Measurements from ENCODE around the gene SLC2A3.
"Not testable (repeated sequence)": the region's sequence is repeated elsewhere in the genome, so short reads cannot be mapped to it uniquely, and the experiment has no call there.

SLC2A3 gene

DNA sequence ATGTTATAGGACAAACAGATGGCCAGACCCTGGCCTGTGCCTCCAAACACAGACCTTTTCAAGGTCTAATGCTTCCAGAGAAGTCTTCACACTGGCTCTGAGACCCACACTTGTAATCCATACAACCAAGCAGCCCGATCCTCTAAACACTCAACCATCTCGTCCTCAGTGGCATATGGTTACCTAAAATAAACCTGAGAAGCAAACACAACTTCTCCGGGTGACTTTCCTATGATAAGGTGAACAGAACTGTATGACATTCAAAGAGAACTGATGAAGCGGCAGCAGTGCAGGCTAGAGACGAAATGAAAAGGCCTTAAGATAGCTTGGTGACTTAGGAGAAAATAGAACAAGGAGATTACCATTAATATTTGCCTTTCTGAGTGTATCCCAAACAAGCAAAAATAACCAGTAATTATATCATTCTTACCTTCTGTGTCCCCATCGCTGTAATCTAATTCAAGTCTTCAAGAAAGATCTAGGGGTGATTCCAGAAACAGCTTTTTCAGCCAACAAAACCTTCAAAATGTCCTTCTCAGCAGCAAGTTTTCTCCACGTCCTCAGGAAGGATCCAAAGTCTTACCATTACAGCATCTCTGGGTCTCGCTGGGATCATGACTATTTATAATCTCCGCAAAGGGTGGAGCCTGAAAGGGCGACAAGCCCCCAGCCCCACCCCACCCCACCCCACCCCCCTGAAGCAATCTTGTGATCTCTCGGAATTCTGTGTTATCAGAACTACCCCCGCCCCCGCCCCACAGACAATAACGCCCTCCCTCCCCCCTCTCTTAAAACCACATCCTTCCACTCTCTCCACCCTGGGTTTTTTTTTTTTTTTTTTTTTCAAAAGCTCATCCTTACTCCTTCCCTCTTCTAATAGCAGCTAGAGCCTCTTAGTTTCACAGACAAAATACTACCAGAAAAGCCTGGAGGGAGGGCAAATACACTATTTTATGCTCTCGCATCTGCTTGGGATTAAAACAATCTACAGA, at the start of gene SLC2A3:
SLC2A3 (minus strand) TSS at position 598 of the 992 bp plus-strand sequence; CDS start at position 445, 153 bp downstream.
- peak; percentile 58 for DNase-seq (ENCODE audit: low spot score)

DNA sequence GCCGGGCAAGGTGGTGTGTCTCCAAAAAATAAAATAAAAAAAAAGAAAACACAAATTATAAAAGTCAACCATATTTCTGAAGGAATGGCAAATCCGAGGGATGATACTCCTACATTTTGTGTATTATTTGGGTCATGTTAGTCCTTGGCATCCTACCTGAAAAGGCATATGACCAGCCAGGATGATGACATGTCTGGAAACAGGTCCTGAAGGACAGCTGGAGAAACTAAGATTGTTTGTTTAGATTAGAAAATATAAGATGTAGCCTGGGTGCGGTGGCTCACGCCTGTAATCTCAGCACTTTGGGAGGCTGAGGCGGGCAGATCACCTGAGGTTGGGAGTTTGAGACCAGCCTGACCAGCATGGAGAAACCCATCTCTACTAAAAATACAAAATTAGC, 48.9 kb upstream of the SLC2A3 start:
- no peak for DNase-seq (ENCODE audit: low spot score)

DNA sequence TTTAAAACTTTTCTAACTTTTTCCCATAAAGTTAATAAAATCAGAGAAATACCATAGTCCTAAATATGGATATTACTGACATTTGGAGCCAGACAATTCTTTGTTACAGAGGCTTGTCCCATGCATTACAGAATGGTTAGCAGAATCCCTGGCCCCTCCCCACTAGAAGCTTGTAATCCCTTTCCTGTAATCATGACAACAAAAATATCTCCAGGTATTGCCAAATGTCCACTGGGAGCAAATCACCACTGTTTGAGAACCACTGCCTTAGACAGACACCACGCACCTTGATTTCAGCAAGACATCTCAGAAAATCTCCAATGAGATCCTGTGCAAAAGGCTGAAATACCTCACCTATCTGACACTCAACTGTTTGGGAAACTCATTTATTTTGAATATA, 47.5 kb upstream of the SLC2A3 start:
- DNase-seq (ENCODE audit: low spot score): not testable (repeated sequence)

DNA sequence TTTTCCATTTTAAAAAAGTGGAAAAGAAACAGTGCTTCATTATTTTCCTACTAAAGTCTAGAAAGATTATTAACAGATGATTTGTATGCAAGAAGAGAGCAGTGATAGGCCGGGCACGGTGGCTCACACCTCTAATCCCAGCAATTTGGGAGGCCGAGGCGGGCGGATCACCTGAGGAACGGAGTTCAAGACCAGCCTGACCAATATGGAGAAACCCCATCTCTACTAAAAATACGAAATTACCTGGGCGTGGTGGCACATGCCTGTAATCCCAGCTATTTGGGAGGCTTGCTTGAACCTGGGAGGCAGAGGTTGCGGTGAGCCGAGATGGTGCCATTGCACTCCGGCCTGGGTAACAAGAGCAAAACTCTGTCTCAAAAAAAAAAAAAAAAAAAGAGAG, 47.0 kb upstream of the SLC2A3 start:
- DNase-seq (ENCODE audit: low spot score): not testable (repeated sequence)

DNA sequence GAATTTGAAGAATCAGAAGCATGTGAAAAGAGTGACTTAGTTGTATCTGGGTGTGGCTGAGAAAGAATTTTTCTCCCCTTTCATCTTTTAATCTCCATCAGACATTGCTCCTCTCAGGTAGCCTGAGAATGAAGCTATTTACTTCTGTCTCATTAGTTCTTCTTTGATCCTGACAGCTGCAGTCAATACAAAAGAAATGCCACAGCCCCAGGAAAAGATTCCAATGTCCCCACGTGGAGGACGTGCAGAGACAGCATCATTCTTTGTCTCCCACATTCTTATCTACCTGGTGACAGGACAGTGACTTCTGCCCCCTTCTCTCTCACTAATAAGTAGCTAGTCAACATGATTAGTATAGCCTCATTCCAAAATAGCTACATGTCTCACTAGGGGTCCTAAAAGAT, 46.3 kb upstream of the SLC2A3 start:
- DNase-seq (ENCODE audit: low spot score): not testable (repeated sequence)

DNA sequence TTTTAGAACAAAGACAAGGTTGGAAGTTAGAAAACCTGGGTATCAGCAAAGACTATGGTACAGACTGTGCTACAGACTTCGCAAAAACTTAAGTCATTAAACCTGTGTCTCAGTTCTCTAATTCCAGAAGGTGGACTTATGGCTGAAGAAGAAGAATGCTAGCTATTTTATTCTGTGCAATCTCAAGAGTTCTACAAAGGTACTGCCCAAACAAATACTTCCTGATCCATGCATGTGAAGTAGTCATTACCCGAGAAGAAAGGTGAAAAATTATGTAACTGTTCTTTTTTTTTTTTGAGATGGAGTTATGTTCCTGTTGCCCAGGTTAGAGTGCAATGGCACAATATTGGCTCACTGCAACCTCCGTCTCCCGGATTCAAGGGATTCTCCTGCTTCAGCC, 45.5 kb upstream of the SLC2A3 start:
- DNase-seq (ENCODE audit: low spot score): no peak

DNA sequence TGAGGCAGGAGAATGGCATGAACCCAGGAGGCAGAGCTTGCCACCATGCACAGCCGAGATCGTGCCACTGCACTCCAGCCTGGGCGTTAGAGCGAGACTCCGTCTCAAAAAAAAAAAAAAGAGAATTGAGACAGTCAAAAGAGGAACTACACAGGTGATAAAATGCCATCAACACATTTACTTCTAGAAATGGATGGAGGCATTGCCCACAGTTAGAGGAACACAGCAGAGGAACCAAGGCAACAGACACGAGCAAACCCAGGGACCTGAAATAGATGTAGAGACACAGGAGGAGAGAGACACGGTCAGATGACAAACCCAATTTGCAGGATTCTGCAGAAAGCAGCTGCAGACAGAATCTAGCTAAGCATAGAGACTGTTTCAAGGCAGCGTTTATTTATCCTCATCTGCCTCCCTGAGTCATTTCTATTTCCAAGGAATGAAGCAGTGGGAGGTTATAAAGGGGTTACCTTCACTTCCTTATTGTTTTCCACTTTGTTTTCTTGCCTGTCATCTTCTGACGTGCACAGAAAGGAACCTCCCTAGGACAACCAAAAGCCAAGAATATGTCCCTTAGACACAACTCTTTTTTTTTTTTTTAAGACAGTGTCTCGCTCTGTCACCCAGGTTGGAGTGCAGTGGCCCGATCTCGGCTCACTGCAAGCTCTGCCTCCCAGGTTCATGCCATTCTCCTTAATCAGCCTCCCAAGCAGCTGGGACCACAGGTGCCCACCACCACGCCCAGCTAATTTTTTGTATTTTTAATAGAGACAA, 41.6 kb upstream of the SLC2A3 start:
- DNase-seq (ENCODE audit: low spot score): not testable (repeated sequence)

DNA sequence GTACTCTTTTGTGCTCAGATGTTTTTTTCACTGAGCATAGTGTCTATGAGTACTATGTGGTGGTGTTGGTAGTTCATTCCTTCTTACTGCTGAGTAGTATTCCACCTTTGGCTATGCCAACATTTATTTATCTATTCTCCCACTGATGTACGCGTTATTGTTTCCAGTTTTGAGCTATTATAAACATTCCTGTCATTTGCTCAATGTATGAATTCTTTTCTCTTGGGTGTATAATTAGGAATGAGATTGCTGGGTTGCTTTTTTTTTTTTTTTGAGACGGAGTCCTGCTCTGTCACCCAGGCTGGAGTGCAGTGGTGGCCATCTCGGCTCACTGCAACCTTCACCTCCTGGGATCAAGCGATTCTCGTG, 37.5 kb upstream of the SLC2A3 start:
- no peak for DNase-seq (ENCODE audit: low spot score)

DNA sequence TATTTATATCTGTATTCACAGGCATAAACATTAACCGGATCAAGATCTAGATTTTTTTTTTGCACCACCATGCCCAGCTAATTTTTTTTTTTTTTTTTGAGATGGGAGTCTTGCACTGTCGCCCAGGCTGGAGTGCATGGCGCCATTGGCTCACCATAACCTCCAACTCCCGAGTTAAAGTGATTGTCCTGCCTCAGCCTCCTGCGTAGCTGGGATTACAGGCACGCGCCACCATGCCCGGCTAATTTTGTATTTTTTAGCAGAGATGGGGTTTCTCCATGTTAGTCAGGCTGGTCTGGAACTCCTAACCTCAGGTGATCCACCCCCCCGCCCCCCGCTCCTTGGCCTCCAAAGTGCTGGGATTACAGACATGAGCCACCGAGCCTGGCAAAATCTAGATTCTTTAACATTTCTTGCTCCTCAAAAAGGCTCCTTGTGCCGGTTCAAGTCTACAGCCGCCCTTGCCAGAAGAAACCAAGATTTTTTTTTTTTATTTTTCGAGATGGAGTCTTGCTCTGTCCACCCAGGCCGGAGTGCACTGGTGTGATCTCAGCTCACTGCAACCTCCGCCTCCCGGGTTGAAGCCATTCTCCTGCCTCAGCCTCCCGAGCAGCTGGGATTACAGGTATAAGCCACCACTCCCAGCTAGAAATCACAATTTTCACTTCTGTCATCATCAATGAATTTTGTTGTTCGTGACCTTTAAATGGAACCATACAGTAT, 36.9 kb upstream of the SLC2A3 start:
- DNase-seq (ENCODE audit: low spot score): no peak

DNA sequence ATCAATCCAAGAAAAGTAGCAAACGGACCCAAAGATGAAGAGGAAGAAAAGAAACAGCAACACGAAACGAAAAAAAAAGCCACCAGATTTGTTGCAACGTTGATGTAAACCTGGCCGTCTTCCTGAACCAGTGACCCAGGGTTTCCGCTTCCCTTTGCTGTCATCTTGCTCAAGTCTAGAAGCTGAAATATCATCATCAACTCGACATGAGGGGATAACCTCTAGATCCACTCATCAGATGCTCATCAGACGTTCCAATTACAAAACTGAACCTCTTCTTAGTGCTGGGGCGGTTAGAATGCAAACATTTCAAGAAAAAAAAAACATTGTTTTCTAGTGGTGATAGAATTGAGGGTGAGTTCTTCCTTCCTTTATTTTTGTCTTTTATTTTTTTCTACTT, 36.3 kb upstream of the SLC2A3 start:
- DNase-seq (ENCODE audit: low spot score): not testable (repeated sequence)

DNA sequence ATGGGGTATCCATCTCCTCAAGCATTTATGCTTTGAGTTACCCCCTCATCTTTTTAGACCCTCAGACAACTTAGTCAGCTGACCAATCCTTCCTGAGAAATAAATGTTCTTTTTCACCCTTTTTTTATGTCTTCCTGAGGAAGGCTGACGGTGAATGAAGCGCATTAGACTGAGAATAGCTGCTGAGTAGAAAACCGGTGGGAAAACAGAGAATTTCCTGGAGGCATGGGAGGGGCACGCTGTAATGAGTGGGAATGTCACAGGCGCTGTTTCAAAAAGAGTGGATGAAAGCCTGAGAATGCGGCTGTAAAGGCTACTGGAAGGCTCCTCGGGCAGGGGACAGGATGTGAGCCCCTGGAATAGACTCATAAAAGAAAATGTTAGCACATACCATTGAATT, 35.8 kb upstream of the SLC2A3 start:
- not testable (repeated sequence) for DNase-seq (ENCODE audit: low spot score)

DNA sequence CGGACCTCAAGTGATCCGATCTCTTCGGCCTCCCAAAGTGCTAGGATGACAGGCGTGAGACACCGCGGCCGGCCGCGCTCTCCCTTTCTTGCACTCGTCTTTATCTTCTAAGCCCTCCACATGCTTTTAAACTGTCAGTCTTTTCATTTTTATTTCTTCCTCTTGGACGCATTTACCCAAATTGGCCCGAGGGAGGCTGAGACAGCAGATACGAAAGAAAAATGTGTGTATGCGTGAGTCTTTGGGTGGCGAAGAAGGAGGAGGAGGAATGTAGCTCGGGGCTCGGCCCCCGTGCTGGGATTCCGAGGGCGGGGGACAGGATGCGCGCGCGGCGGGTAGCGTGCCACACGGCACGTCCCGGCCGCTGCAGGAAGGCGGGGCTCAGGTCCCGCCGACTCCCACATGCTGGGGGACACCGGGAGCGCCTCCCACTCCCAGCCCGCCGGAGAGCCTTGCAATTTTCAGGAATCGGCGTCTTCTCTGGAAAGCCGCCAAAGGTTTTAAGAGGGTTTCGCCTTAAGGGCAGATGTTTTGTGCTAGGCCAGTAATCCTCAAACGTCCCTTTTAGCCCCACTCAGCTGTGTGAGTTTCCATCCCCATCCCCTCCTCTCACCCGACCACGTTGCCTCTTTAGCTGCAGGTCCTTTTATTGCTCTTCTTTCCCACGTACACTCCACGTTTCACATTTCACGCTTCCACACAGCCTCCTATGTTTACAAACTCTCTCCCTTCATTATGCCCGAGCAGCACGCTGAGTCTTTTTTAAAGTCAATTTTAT, 34.7 kb upstream of the SLC2A3 start:
- DNase-seq (ENCODE audit: low spot score): peak; percentile 60

DNA sequence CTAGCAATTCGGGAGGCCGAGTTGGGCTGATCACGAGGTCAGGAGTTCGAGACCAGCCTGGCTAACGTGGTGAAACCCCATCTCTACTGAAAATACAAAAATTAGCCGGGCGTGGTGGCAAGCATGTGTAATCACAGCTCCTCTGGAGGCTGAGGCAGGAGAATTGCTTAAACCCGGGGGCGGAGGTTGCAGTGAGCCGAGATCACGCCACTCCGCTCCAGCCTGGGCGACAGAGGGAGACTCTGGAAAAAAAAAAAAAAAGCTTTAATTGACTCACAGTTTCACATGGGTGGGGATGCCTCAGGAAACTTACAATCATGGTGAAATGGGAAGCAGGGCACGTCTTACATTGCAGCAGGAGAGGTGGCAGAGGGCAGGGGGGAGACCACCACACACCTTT, 30.6 kb upstream of the SLC2A3 start:
- DNase-seq (ENCODE audit: low spot score): no peak

DNA sequence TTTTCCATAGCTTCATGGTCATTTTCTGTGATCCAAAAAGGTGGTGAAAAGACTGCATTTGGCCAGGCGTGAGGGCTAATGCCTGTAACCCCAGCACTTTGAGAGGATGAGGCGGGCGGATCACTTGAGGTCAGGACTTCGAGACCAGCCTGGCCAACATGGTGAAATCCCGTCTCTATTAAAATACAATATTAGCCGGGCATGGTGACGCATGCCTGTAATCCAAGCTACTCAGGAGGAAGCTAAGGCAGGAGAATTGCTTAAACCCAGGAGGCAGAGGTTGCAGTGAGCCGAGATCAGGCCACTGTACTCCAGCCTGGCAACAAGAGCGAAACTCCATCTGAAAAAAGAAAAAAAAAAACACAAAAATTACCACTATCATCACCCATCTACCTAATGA, 28.7 kb upstream of the SLC2A3 start:
- DNase-seq (ENCODE audit: low spot score): not testable (repeated sequence)

DNA sequence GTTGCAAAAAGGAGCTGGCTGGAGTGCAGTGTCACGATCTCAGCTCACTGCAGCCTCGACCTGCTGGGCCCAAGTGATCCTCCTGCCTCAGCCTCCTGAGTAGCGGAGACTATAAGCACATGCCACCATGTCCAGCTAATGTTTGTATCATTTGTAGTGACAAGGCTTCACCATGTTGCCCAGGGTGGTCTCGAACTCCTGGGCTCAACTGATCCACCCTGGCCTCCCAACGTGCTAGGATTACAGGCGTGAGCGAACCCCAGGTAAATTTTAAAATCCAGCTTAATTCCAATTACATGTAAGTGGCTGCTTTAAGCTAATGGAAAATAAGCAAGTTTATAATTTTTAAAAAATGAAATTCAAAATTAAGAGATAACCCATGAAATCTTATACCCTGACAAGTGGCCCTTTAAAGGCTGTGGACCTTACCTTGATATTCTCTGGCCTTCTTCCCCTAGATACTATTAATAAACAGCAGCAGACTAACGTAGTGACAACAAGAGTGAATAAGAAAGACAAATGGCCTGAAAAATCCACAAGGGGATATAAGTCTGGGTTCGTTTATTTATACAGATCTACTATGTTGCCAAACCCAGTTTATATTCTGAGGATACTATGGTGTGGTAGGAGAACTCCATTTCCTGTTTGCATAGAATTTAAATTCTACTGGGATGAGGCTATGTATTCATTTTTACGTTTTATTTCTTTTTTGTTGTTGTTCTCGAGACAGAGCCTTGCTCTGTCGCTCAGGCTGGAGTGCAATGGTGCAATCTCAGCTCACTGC, 25.6 kb upstream of the SLC2A3 start:
- no peak for DNase-seq (ENCODE audit: low spot score)

DNA sequence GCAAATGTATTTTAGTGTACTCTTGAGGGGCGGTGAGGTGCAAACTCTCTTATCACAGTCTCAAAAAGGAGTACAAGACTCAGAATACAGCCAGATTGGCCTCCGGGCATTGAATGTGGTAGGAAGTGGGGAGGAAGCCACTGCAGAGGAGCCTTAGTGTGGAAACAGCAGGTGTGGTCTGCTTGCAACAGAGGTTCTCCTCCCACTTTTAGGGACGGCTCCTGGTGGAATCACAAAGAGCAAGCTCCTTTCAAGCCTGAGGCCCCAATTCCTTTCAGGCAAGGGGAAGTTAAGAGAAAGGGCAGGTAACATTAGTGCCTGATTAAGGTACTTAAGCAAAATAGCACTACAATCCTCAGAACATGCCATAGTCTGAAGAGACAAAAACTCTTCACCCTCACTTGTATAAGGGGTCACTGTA, 23.7 kb upstream of the SLC2A3 start:
- DNase-seq (ENCODE audit: low spot score): no peak

DNA sequence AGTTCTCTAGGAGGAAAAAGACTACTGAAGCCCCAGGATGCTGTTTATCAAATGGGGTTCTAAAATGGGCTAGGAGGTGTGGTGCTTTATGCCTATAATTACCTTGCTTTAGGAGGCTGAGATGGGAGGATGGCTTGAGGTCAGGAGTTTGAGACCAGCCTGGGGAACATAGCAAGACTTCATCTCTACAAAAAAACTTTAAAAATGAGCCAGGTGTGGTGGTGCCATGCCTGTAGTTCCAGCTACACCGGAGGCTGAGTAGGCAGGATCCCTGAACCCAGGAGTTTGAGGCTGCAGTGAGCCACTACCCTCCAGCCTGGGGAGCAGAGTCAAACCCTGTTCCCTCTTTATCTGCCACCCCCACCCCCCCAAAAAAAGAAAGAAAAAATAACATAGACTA, 23.3 kb upstream of the SLC2A3 start:
- no peak for DNase-seq (ENCODE audit: low spot score)

DNA sequence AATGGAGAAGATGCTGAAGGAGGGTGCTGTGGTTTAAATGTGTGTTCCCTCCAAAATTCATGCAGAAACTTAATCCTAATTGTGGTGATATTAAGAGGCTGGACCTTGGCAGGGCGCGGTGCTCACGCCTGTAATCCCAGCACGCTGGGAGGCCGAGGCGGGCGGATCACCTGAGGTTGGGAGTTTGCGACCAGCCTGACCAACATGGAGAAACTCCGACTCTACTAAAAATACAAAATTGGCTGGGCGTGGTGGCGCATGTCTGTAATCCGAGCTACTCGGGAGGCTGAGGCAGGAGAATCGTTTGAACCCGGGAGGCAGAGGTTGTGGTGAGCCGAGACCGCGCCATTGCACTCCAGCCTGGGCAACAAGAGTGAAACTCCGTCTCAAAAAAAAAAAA, 18.9 kb upstream of the SLC2A3 start:
- DNase-seq (ENCODE audit: low spot score): not testable (repeated sequence)

DNA sequence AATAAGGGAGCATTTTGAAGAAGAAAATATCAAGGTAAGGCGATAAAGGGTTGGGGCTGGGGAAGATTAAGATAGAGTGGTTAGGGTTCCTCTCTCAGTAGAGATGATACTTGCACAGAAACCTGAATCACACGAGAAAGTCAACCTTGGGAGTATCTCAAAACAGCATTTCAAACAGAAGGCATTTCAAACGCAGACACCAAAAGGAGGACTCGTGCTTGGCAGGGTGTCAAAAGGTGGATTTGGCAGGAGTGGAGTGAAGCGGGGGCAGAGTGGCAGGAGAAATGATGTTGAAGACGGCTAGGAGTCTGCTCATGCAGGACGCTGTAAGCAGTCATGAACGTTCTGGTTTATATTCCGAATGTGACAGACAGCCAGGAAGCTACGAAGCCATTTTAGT, 18.4 kb upstream of the SLC2A3 start:
- not testable (repeated sequence) for DNase-seq (ENCODE audit: low spot score)

DNA sequence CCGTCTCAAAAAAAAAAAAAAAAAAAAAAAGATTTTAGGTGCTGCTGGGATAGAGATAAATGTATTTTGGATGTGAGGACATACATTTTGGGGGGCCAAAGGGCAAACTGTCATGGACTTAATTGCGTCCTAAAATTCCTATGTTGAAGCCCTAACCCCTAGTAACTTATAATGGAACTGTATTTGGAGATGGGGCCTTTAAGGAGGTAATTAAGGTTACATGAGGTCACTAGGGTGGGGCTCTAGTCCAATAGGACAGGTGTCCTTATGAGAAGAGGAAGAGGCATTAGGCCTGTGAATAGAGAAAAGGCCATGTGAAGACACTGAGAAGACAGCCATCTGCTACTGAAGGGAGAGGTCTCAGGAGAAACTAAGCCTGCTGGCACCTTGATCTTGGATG, 17.9 kb upstream of the SLC2A3 start:
- not testable (repeated sequence) for DNase-seq (ENCODE audit: low spot score)

DNA sequence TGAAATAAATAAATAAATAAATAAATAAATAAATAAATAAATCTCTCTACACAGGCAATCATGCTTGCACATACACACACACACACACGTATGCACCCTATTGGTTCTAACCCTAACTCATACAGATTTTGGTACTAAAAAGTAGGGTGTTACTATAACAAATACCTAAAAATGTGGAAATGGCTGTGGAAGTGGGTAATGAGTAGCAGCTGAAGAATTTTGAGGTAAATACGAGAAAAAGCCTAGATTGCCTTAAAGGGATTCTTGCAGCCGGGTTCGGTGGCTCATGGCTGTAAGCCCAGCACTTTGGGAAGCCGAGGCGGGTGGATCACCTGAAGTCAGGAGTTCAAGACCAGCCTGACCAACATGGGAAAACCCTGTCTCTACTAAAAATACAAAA, 15.7 kb upstream of the SLC2A3 start:
- no peak for DNase-seq (ENCODE audit: low spot score)

All from globus pallidus (tissue), 1 donor.